GM23338 (cell line): Measurements from ENCODE around the gene BRD9.
"Not testable (repeated sequence)": the region's sequence is repeated elsewhere in the genome, so short reads cannot be mapped to it uniquely, and the experiment has no call there.

Experiments
- CREB1 ChIP-seq: fragments of 250-450 bp; sonication (Bioruptor Pico); IDR thresholded peaks from 2 replicates; pipeline ENCODE4 v1.5.0; 2020; ENCODE audit warnings: low read depth, mild to moderate bottlenecking, moderate library complexity
- CTCF ChIP-seq, 2 experiments: fragments of 200-600 bp in 1 of 2; sonication (generic) in 1 of 2; conservative IDR thresholded peaks; 2 replicates each; pipeline versions ENCODE4 v1.5.1 to v1.6.1; 2016 to 2017; ENCODE audit warnings: antibody characterized with exemption in 2 of 2, low read depth in 2 of 2, mild to moderate bottlenecking in 2 of 2, moderate library complexity in 1 of 2
- ETS1 ChIP-seq: IDR thresholded peaks from 2 replicates; pipeline ENCODE4 v1.6.1; 2016; ENCODE audit warnings: antibody characterized with exemption
- EZH2 ChIP-seq: fragments of 200-600 bp; sonication (generic); IDR thresholded peaks from one replicate; pipeline ENCODE4 v1.8.0; 2017; ENCODE audit warnings: antibody characterized with exemption, mild to moderate bottlenecking, low read depth; ENCODE audit not compliant: unreplicated experiment
- EZH2phosphoT487 ChIP-seq: fragments of 200-600 bp; sonication (generic); IDR thresholded peaks from one replicate; pipeline ENCODE4 v1.8.1; 2018; ENCODE audit warnings: antibody characterized with exemption; ENCODE audit not compliant: unreplicated experiment
- JUNB ChIP-seq: IDR thresholded peaks from one replicate; pipeline ENCODE4 v1.6.1; 2016; ENCODE audit warnings: antibody characterized with exemption; ENCODE audit not compliant: unreplicated experiment
- NANOG ChIP-seq: IDR thresholded peaks from 2 replicates; pipeline ENCODE4 v1.6.1; 2016; ENCODE audit warnings: antibody characterized with exemption, borderline replicate concordance
- POLR2AphosphoS5 ChIP-seq: IDR thresholded peaks from 2 replicates; pipeline ENCODE4 v1.6.1; 2016; ENCODE audit warnings: antibody characterized with exemption, low read depth
- STAT1 ChIP-seq: IDR thresholded peaks from one replicate; pipeline ENCODE4 v1.6.1; 2016; ENCODE audit warnings: antibody characterized with exemption; ENCODE audit not compliant: unreplicated experiment
- ZNF114 ChIP-seq: fragments of 250-450 bp; sonication (Bioruptor Pico); IDR thresholded peaks from 2 replicates; pipeline ENCODE4 v1.5.0; 2020; ENCODE audit warnings: mild to moderate bottlenecking, moderate library complexity
- ZNF331 ChIP-seq: fragments of 250-450 bp; sonication (Bioruptor Pico); IDR thresholded peaks from 2 replicates; pipeline ENCODE4 v1.5.0; 2020; ENCODE audit warnings: low read depth, mild to moderate bottlenecking, moderate library complexity
- TF ChIP-seq, protein P1 (sequence below): IDR thresholded peaks from one replicate; pipeline ENCODE4 v1.6.1; 2018; ENCODE audit warnings: antibody characterized with exemption; ENCODE audit not compliant: unreplicated experiment

- not testable (repeated sequence) for TF ChIP-seq CTCF (conservative IDR thresholded peaks at IDR 0.05; ENCODE audit: low read depth in 2 of 2); JUNB; ZNF114 (CRISPR knock-in tag); EZH2phosphoT487; CREB1 (CRISPR knock-in tag); POLR2AphosphoS5; STAT1; ZNF331 (CRISPR knock-in tag); EZH2; ETS1; NANOG
- TF ChIP-seq, protein P1, sequence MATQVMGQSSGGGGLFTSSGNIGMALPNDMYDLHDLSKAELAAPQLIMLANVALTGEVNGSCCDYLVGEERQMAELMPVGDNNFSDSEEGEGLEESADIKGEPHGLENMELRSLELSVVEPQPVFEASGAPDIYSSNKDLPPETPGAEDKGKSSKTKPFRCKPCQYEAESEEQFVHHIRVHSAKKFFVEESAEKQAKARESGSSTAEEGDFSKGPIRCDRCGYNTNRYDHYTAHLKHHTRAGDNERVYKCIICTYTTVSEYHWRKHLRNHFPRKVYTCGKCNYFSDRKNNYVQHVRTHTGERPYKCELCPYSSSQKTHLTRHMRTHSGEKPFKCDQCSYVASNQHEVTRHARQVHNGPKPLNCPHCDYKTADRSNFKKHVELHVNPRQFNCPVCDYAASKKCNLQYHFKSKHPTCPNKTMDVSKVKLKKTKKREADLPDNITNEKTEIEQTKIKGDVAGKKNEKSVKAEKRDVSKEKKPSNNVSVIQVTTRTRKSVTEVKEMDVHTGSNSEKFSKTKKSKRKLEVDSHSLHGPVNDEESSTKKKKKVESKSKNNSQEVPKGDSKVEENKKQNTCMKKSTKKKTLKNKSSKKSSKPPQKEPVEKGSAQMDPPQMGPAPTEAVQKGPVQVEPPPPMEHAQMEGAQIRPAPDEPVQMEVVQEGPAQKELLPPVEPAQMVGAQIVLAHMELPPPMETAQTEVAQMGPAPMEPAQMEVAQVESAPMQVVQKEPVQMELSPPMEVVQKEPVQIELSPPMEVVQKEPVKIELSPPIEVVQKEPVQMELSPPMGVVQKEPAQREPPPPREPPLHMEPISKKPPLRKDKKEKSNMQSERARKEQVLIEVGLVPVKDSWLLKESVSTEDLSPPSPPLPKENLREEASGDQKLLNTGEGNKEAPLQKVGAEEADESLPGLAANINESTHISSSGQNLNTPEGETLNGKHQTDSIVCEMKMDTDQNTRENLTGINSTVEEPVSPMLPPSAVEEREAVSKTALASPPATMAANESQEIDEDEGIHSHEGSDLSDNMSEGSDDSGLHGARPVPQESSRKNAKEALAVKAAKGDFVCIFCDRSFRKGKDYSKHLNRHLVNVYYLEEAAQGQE: not testable (repeated sequence)
Observed at GRCh38 chr5:846602-847091, 46.0 kb downstream of the BRD9 start.
